Epithelial cell of esophagus (primary cell): ENCODE results near the gene FAM227B.
A peak's percentile ranks its signal among the peaks of the same experiment; 100 is the strongest.

Experiments used
- DNase-seq: peaks from one replicate; pipeline ENCODE4 v3.0.0; 2010; ENCODE audit warnings: low read depth
- H3K4me3 ChIP-seq: 2 replicates; pipeline ENCODE4 v1.5.1; 2011; ENCODE audit warnings: mild to moderate bottlenecking, low read length, control low read depth
- CTCF ChIP-seq: IDR thresholded peaks from 2 replicates; pipeline ENCODE4 v1.5.1; 2011; ENCODE audit warnings: low read depth, mild to moderate bottlenecking, low read length, control low read depth, inconsistent platforms; ENCODE audit not compliant: insufficient read depth; ENCODE audit errors: missing control alignments

FAM227B gene

DNA sequence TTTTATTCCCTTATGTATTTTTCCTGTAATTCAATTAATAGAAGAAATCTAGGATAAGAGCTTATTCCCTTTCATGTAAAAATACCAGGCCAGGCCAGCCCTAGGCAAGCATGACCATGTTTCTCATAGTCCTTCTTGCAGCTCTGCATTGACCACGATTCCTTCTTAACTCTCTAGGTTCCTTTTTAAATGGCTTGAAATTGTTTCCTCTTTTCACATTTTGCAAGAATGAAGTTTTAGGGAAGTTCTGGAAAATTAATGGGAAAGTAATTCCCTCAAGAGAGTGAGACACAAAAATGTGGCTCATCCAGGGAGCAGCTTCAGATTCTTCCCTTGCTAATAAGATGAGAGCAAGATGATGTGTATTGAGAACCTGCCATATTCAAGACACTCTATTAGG lies 314.1 kb downstream of the FAM227B start:
- TF ChIP-seq CTCF, result no peak
- DNase-seq, result no peak

DNA sequence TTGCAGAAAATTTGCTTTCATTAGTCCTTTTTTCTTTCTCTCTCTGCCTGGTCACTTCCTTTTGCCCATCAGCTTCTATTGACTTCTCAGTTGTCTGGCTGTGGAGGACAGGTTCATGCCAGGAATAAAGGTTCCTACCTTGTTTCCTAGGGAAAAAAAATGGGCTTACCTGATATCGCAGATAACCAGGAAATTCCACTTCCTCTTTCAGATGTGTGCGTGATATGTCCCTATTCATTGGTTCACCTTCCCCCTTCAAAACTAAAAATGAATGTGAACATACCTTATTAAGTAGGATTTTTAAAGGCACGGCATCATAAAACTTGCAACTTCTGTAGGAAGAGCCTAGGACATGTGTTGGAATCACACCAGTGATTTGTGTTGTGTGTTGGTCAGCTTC lies 317.6 kb downstream of the FAM227B start:
- DNase-seq, result no peak
- H3K4me3 ChIP-seq, result no peak overlapping the region
- TF ChIP-seq CTCF, result no peak

More for the DNA sequence above, 314.1 kb downstream of the FAM227B start:
- no peak overlapping the region for H3K4me3 ChIP-seq

GRCh38 chr15:49301562-49301961 lies 319.1 kb downstream of the FAM227B start:
- no peak overlapping the region for H3K4me3 ChIP-seq
- DNase-seq, result no peak
- TF ChIP-seq CTCF, result no peak

GRCh38 chr15:49300856-49301255 lies 319.8 kb downstream of the FAM227B start:
- TF ChIP-seq CTCF, result no peak
- DNase-seq, result peak; percentile 59

DNA sequence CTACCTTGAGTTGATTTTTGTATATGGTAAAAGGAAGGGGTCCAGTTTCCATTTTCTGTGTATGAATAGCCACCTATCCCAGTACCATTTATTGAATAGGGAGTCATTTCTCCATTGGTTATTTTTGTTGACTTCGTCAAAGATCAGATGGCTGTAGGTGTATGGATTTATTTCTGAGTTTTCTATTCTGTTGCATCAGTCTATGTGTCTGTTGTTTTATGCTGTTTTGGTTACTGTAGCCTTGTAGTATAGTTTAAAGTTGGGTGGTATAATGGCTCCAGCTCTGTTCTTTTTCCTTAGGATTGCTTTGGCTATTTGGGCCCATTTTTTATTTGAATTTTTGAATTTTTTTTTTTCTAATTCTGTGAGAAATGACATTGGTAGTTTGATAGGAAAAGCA lies 323.0 kb downstream of the FAM227B start:
- H3K4me3 ChIP-seq, result no peak overlapping the region
- DNase-seq, result no peak
- no peak for TF ChIP-seq CTCF

More at GRCh38 chr15:49300856-49301255, 319.8 kb downstream of the FAM227B start:
- no peak overlapping the region for H3K4me3 ChIP-seq

GRCh38 chr15:49296258-49296657 lies 324.4 kb downstream of the FAM227B start:
- no peak for TF ChIP-seq CTCF
- DNase-seq, result no peak
- no peak overlapping the region for H3K4me3 ChIP-seq

GRCh38 chr15:49293941-49294340 lies 326.7 kb downstream of the FAM227B start:
- H3K4me3 ChIP-seq, result no peak overlapping the region
- no peak for TF ChIP-seq CTCF
- no peak for DNase-seq
